CD14-positive monocyte (primary cell): ENCODE data around the gene SH3PXD2A. TPM values are rescaled to one million over a fixed set of nuclear protein-coding genes. Genes with fewer than 3 reads are reported as not detected.

Experiments used
- DNase-seq, 3 donors: peaks; one replicate each; pipeline ENCODE4 v3.0.0-alpha.2; 2011 to 2022
- H2AFZ ChIP-seq: 2 replicates; pipeline ENCODE4 v1.6.0; 2012; ENCODE audit warnings: mild to moderate bottlenecking, low read depth, low read length, inconsistent platforms; ENCODE audit not compliant: insufficient read depth, poor library complexity, severe bottlenecking
- H3K27ac ChIP-seq, 2 donors: 1 replicate in 1 of 2; 2 replicates in 1 of 2; pipeline ENCODE4 v1.5.1; 2012 to 2013; ENCODE audit warnings: low read length in 2 of 2, control low read depth in 1 of 2, inconsistent platforms in 1 of 2, low read depth in 1 of 2, mild to moderate bottlenecking in 1 of 2
- H3K27me3 ChIP-seq, 2 donors: one replicate each; pipeline versions ENCODE4 v1.6.0 to v1.6.1; 2011 to 2013; ENCODE audit warnings: low read length in 2 of 2; ENCODE audit not compliant: control insufficient read depth in 2 of 2, insufficient read depth in 2 of 2
- H3K36me3 ChIP-seq, 2 donors: replicated peaks in 1 of 2; 1 replicate in 1 of 2; 2 replicates in 1 of 2; pipeline versions ENCODE4 v1.5.1 to v1.6.1; 2012 to 2013; ENCODE audit warnings: low read length in 2 of 2, control low read depth in 1 of 2, inconsistent platforms in 1 of 2, mild to moderate bottlenecking in 1 of 2; ENCODE audit not compliant: insufficient read depth in 2 of 2, control insufficient read depth in 1 of 2
- H3K4me1 ChIP-seq, 2 donors: 1 replicate in 1 of 2; 2 replicates in 1 of 2; pipeline versions ENCODE4 v1.5.1 to v1.6.1; 2012 to 2013; ENCODE audit warnings: low read length in 2 of 2, control low read depth in 1 of 2, inconsistent platforms in 1 of 2, mild to moderate bottlenecking in 1 of 2, moderate library complexity in 1 of 2; ENCODE audit not compliant: insufficient read depth in 2 of 2, control insufficient read depth in 1 of 2
- H3K4me2 ChIP-seq: replicated peaks from 2 replicates; pipeline ENCODE3; 2012; ENCODE audit warnings: low read length, moderate library complexity, mild to moderate bottlenecking; ENCODE audit not compliant: poor library complexity, severe bottlenecking; ENCODE audit errors: extremely low read depth
- H3K4me3 ChIP-seq, 3 experiments: fragments of 200-600 bp in 1 of 3; sonication (generic) in 1 of 3; replicated peaks in 1 of 3; 1 replicate in 2 of 3; 2 replicates in 1 of 3; pipeline ENCODE4 v1.5.1; 2011 to 2013; ENCODE audit warnings: low read length in 3 of 3, mild to moderate bottlenecking in 3 of 3, control low read depth in 2 of 3, low read depth in 2 of 3, inconsistent platforms in 1 of 3, moderate library complexity in 1 of 3
- H3K79me2 ChIP-seq: 2 replicates; pipeline ENCODE4 v1.6.0; 2012; ENCODE audit warnings: mild to moderate bottlenecking, control low read depth, inconsistent platforms, low read length, moderate library complexity; ENCODE audit not compliant: insufficient read depth
- H3K9ac ChIP-seq: 2 replicates; pipeline ENCODE4 v1.6.0; 2017; ENCODE audit warnings: low read length, mild to moderate bottlenecking; ENCODE audit not compliant: insufficient read depth, poor library complexity, severe bottlenecking
- H3K9me3 ChIP-seq, 2 donors: replicated peaks in 1 of 2; 1 replicate in 1 of 2; 2 replicates in 1 of 2; pipeline versions ENCODE4 v1.5.1 to v1.6.1; 2012 to 2013; ENCODE audit warnings: low read length in 2 of 2, control low read depth in 1 of 2; ENCODE audit not compliant: control insufficient read depth in 1 of 2, insufficient read depth in 1 of 2
- H4K20me1 ChIP-seq: 2 replicates; pipeline ENCODE4 v1.6.0; 2012; ENCODE audit warnings: mild to moderate bottlenecking, low read length, control low read depth, moderate library complexity; ENCODE audit not compliant: insufficient read depth
- H3K27ac Mint-ChIP-seq, 7 donors: one replicate each; pipeline ENCODE4 v1.8.0; 2020; ENCODE audit warnings: mild to moderate bottlenecking in 7 of 7, mixed read lengths in 7 of 7, moderate library complexity in 6 of 7, inconsistent platforms in 2 of 7
- H3K27me3 Mint-ChIP-seq, 3 donors: one replicate each; pipeline ENCODE4 v1.8.0; 2021 to 2022; ENCODE audit warnings: low read depth in 3 of 3, mild to moderate bottlenecking in 3 of 3, mixed read lengths in 3 of 3, moderate library complexity in 3 of 3, inconsistent platforms in 1 of 3
- H3K36me3 Mint-ChIP-seq, 2 donors: one replicate each; pipeline ENCODE4 v1.8.0; 2020; ENCODE audit warnings: mixed read lengths in 2 of 2, inconsistent platforms in 1 of 2, mild to moderate bottlenecking in 1 of 2
- H3K4me1 Mint-ChIP-seq: one replicate; pipeline ENCODE4 v1.8.0; 2020; ENCODE audit warnings: mild to moderate bottlenecking, mixed read lengths
- H3K4me3 Mint-ChIP-seq, 2 donors: one replicate each; pipeline ENCODE4 v1.8.0; 2020; ENCODE audit warnings: mild to moderate bottlenecking in 2 of 2, mixed read lengths in 2 of 2, moderate library complexity in 1 of 2
- H3K9me3 Mint-ChIP-seq, 7 donors: one replicate each; pipeline ENCODE4 v1.8.0; 2020 to 2022; ENCODE audit warnings: mixed read lengths in 7 of 7, mild to moderate bottlenecking in 6 of 7, moderate library complexity in 6 of 7, inconsistent platforms in 2 of 7
- WGBS: methylation state at CpG from one replicate; pipeline ENCODE4 v1.1.5; 2013; ENCODE audit warnings: missing lambda C conversion rate; ENCODE audit not compliant: insufficient coverage; 5-methylcytosine and 5-hydroxymethylcytosine counted together
- intact Hi-C, 2 donors: fragments of 100-400 bp; cut with micrococcal nuclease; formaldehyde crosslinking; loops; one replicate each; pipeline versions ENCODE4 v1.15.0 to v1.15.1; 2023
- polyA plus RNA-seq, 3 donors: library from polyadenylated mRNA; depleted of rRNA in 1 of 3; unstranded in 2 of 3; stranded (reverse) in 1 of 3; fragments of 300-500 nt in 2 of 3; fragments of >200 nt in 1 of 3; fragmentation: Illumina TruSeq in 2 of 3; gene quantifications; 1 replicate in 2 of 3; 2 replicates in 1 of 3; pipeline ENCODE4 v1.2.3, GENCODE V29; 2012 to 2021
- TF ChIP-seq, protein P1 (sequence below): fragments of 200-600 bp; IDR thresholded peaks from one replicate; pipeline ENCODE4 v1.8.0; 2022; ENCODE audit warnings: antibody characterized with exemption, mild to moderate bottlenecking

SH3PXD2A gene
- polyA plus RNA-seq, 3 donors = 0.01 to 0.76 (median 0.05) TPM

DNA sequence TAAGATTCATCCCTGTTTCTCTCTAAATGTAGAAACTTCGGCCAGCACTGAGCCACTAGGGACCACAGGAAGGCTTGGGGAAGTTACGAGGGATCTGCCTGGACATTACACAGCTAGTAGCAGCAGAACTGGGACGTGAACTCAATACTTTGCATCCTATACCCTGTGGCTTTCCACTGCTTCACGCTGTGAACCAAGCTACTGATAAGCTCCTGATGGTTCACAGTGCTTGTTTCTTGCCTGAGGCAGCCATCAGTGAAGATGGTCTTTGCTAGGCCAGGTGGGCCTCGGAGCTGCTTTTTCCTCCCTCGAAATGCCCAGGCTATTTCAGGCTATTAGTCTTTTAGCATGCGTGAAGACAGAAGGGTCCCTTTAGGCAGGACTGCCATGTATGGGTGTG is 132.7 kb downstream of the SH3PXD2A start:
- no peak overlapping the region for H3K4me3 ChIP-seq
- H3K4me2 ChIP-seq = no peak overlapping the region
- Mint-ChIP-seq H3K36me3 (no peaks in the 10 kb centered on the region), H3K4me1 (no peaks in the 10 kb centered on the region), H3K27me3 (peaks cover 2 to 6% (median 2%) of the 10 kb centered on the region in 3 donors), H3K27ac (no peak overlapping the region), H3K4me3 (no peak overlapping the region), H3K9me3 (no peaks in the 10 kb centered on the region)
- 96% methylated on average over 5 of the region's 7 CpGs for WGBS
- H3K27me3 ChIP-seq = no peaks in the 10 kb centered on the region
- no peaks in the 10 kb centered on the region for H4K20me1 ChIP-seq
- no peaks in the 10 kb centered on the region for H3K36me3 ChIP-seq
- H3K9ac ChIP-seq = no peak overlapping the region
- H3K9me3 ChIP-seq = no peaks in the 10 kb centered on the region
- TF ChIP-seq, protein P1, sequence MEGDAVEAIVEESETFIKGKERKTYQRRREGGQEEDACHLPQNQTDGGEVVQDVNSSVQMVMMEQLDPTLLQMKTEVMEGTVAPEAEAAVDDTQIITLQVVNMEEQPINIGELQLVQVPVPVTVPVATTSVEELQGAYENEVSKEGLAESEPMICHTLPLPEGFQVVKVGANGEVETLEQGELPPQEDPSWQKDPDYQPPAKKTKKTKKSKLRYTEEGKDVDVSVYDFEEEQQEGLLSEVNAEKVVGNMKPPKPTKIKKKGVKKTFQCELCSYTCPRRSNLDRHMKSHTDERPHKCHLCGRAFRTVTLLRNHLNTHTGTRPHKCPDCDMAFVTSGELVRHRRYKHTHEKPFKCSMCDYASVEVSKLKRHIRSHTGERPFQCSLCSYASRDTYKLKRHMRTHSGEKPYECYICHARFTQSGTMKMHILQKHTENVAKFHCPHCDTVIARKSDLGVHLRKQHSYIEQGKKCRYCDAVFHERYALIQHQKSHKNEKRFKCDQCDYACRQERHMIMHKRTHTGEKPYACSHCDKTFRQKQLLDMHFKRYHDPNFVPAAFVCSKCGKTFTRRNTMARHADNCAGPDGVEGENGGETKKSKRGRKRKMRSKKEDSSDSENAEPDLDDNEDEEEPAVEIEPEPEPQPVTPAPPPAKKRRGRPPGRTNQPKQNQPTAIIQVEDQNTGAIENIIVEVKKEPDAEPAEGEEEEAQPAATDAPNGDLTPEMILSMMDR = no peak
- no peaks in the 10 kb centered on the region for H3K4me1 ChIP-seq
- H3K79me2 ChIP-seq = no peaks in the 10 kb centered on the region
- H2AFZ ChIP-seq = no peak overlapping the region
- intact Hi-C loops = no loop called here
- no peak overlapping the region for H3K27ac ChIP-seq
- DNase-seq = no peak

DNA sequence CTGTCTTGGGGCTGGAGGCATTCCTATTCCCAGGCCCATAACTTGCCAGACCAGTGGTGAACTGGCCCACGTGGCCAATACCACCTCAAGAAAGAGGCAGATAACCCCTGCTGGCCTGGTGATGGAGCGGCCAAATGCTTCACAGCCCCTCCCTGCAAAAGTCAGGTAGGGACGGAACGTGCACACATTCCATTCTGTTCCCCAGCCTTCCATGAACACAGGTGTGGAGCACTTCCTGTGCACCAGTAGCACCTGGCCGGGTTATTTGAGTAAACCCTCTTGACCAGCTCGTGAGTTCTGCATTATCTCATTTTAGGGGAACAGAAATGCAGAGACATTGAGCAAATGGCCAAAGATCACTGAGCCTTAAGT is 134.4 kb downstream of the SH3PXD2A start:
- no peaks in the 10 kb centered on the region for H3K27me3 ChIP-seq
- no peak overlapping the region for H3K4me3 ChIP-seq
- no peaks in the 10 kb centered on the region for H4K20me1 ChIP-seq
- H3K36me3 Mint-ChIP-seq = no peaks in the 10 kb centered on the region
- H3K27ac Mint-ChIP-seq = no peak overlapping the region
- no peaks in the 10 kb centered on the region for H3K4me1 ChIP-seq
- TF ChIP-seq, protein P1 = no peak
- H3K27me3 Mint-ChIP-seq = peaks cover 2 to 7% (median 2%) of the 10 kb centered on the region in 3 donors
- intact Hi-C loops = no loop called here
- DNase-seq = no peak
- no peaks in the 10 kb centered on the region for H3K9me3 ChIP-seq
- H3K36me3 ChIP-seq = no peaks in the 10 kb centered on the region
- H2AFZ ChIP-seq = no peak overlapping the region
- H3K4me1 Mint-ChIP-seq = no peaks in the 10 kb centered on the region
- H3K27ac ChIP-seq = no peak overlapping the region
- H3K9me3 Mint-ChIP-seq = no peaks in the 10 kb centered on the region
- H3K9ac ChIP-seq = no peak overlapping the region
- H3K4me3 Mint-ChIP-seq = no peak overlapping the region
- H3K79me2 ChIP-seq = no peaks in the 10 kb centered on the region
- no peak overlapping the region for H3K4me2 ChIP-seq
- 89% methylated on average over 6 of the region's 6 CpGs for WGBS
